Astrocyte of the spinal cord (primary cell): ENCODE measurements around the gene TAF5.
A peak's percentile ranks its signal among the peaks of the same experiment; 100 is the strongest.

ENCODE experiments used
- DNase-seq: peaks from one replicate; pipeline ENCODE4 v3.0.0; 2011; ENCODE audit warnings: low read depth, low spot score
- H3K4me3 ChIP-seq: 2 replicates; pipeline ENCODE4 v1.5.1; 2011; ENCODE audit warnings: low read depth, mild to moderate bottlenecking, low read length, moderate library complexity
- CTCF ChIP-seq: IDR thresholded peaks from 2 replicates; pipeline ENCODE4 v1.5.1; 2012; ENCODE audit warnings: low read depth, mild to moderate bottlenecking, low read length, inconsistent platforms
- in situ Hi-C: cut with HindIII; loops from 2 replicates; pipeline ENCODE4 v1.10.0; 2017; ENCODE audit warnings: low sequenced_read_pairs

The TAF5 gene

DNA sequence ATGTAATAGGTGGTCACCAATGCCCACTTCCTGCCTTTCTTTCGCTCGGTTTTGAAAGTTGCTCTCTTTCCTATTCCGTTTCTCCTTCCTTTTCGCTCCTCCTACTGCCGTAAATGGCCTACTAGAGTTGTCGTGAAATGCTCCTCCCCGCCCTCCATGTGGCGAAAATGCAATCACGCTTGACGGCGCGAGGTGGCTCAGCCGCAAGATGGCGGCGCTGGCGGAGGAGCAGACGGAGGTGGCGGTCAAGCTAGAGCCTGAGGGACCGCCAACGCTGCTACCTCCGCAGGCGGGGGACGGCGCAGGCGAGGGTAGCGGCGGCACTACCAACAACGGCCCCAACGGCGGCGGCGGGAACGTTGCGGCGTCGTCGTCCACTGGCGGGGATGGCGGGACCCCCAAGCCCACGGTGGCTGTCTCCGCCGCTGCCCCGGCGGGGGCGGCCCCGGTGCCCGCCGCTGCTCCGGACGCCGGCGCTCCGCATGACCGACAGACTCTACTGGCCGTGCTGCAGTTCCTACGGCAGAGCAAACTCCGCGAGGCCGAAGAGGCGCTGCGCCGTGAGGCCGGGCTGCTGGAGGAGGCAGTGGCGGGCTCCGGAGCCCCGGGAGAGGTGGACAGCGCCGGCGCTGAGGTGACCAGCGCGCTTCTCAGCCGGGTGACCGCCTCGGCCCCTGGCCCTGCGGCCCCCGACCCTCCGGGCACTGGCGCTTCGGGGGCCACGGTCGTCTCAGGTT, at the start of gene TAF5:
TAF5 (plus strand) TSS at position 195 of the 737 bp plus-strand sequence; CDS start at position 209, 14 bp downstream.
- H3K4me3 ChIP-seq: peak within 1 kb of the TSS; percentile 67
- peak; percentile 95 for DNase-seq
- in situ Hi-C loops: no loop called here
- no peak for TF ChIP-seq CTCF

GRCh38 chr10:103327906-103328305, 39.9 kb upstream of the TAF5 start:
- no peak for DNase-seq
- TF ChIP-seq CTCF: no peak
- in situ Hi-C loops: no loop called here
- H3K4me3 ChIP-seq: no peak overlapping the region

DNA sequence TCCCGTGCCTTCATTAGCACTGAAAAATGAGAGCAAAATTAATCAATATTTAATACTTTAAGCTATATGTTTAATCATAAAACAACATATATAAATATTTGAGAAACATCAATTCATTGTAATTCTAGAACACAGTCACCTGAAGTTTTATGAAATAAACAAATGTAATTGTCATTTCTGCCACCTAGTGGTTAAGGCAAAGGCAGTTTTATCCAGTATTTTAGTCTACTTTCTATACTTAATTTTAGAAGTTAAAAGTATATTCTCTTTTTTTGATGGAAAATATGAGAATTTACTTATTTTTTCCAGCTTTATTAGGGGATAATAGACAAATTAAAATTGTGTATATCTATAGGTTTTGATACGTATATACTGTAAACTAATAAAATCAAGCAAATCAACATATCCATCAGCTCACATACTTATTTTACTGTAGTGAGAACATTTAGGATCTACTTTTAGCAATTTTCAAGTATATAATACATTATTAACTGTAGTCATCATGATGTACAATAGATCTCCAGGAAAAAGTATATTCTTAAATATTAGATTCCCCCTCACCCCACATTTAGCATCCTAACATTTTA, 33.7 kb upstream of the TAF5 start:
- peak; percentile 64 for TF ChIP-seq CTCF
- in situ Hi-C loops: no loop called here
- no peak overlapping the region for H3K4me3 ChIP-seq
- DNase-seq: peak; percentile 24

DNA sequence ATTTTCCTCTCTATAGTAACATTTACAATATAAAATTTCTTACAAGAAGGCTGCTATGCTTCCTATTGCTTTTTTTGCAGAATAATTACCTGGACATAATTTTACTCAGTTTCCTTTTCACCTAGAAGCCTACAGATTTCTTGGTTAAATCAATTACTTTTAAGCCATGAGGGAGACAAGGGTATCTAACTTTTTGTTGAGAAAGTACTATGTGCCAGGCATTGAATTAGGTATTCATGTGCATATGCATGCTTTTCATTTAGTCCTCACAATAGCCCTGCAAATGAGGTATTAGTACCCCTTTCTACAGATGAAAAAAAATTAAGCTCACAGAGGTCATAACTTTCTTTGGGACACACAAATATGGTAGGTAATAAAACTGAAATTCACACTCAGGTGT, 33.2 kb upstream of the TAF5 start:
- no peak overlapping the region for H3K4me3 ChIP-seq
- no peak for TF ChIP-seq CTCF
- DNase-seq: no peak
- in situ Hi-C loops: no loop called here

- TF ChIP-seq CTCF: no peak
- no peak for DNase-seq
- no peak overlapping the region for H3K4me3 ChIP-seq
- in situ Hi-C loops: no loop called here
These were observed 31.4 kb upstream of the TAF5 start for GRCh38 chr10:103336370-103336769.

GRCh38 chr10:103350175-103350516, 17.6 kb upstream of the TAF5 start:
- TF ChIP-seq CTCF: no peak
- DNase-seq: no peak
- in situ Hi-C loops: no loop called here
- peak overlapping the region; percentile 74 for H3K4me3 ChIP-seq
